ENCODE measurements around the gene HBG2.

DNA sequence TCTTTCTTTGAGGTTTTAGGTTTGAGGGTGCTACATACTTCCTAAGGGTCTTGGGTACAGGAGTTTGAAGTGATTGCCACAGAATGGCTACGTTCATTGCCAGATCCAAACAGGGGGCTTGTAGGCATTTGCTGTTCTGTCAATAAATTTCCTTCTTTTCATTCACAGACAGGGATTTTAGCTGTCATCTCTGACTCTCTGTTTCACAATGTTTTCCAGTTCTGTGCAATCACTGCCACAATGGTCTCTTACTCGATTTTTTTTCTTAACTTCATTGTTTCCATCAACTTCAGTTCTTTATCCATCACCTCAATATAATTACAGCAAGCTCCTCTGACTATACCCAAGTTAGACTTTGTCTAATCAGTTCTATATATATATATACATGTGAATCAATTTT lies 14.1 kb downstream of the HBG2 start:
- no peak for TF ChIP-seq GATA2 (IDR thresholded peaks at IDR 0.05; ENCODE audit: low read depth, low read length)
- TF ChIP-seq GATA3 (IDR thresholded peaks at IDR 0.05; ENCODE audit: low read depth, low read length): no peak
